Spinal cord (tissue), 10 donors: ENCODE results near the gene ADGRV1. TPM values are rescaled to one million over a fixed set of nuclear protein-coding genes. Genes with fewer than 3 reads are reported as not detected.
"Not testable (repeated sequence)": the region's sequence is repeated elsewhere in the genome, so short reads cannot be mapped to it uniquely, and the experiment has no call there.

Experiments
- DNase-seq, 6 donors: peaks; one replicate each; pipeline versions ENCODE4 v3.0.0 to v3.0.0-alpha.2; 2013 to 2015; ENCODE audit warnings: low spot score in 6 of 6, low read depth in 4 of 6
- H3K27ac ChIP-seq: one replicate; pipeline ENCODE4 v1.5.1; 2013; ENCODE audit warnings: low read depth, low read length, control low read depth
- H3K27me3 ChIP-seq: one replicate; pipeline ENCODE4 v1.6.1; 2013; ENCODE audit warnings: low read length; ENCODE audit not compliant: control insufficient read depth, insufficient read depth
- H3K36me3 ChIP-seq: one replicate; pipeline ENCODE4 v1.6.1; 2013; ENCODE audit warnings: low read length; ENCODE audit not compliant: control insufficient read depth, insufficient read depth
- H3K4me1 ChIP-seq: one replicate; pipeline ENCODE4 v1.6.1; 2013; ENCODE audit warnings: low read length; ENCODE audit not compliant: control insufficient read depth, insufficient read depth
- H3K4me3 ChIP-seq: one replicate; pipeline ENCODE4 v1.5.1; 2013; ENCODE audit warnings: low read depth, low read length, control low read depth
- H3K9me3 ChIP-seq: one replicate; pipeline ENCODE4 v1.6.1; 2013; ENCODE audit warnings: low read length; ENCODE audit not compliant: control insufficient read depth, insufficient read depth
- WGBS: methylation state at CpG from one replicate; pipeline ENCODE4 v1.1.5; 2013; ENCODE audit warnings: missing lambda C conversion rate; ENCODE audit not compliant: insufficient coverage; 5-methylcytosine and 5-hydroxymethylcytosine counted together
- polyA plus RNA-seq, 2 donors: library from polyadenylated mRNA; unstranded; fragments of 120-200 nt; gene quantifications; one replicate each; pipeline ENCODE4 v1.2.1, GENCODE V29; 2013; ENCODE audit not compliant: insufficient read length in 2 of 2
- total RNA-seq, 2 donors: library from RNA; depleted of rRNA in 1 of 2; stranded (reverse); fragments of 120-200 nt in 1 of 2; fragments of >200 nt in 1 of 2; gene quantifications; one replicate each; pipeline versions ENCODE4 v1.2.3 to v1.2.4, GENCODE V29; 2013 to 2014
- donor health status: healthy.

The ADGRV1 gene
- total and polyA plus RNA-seq, 4 donors = 72.0 to 180 (median 108) TPM

- no peaks in the 10 kb centered on the region for H3K4me1 ChIP-seq
- no peak for DNase-seq
- H3K36me3 ChIP-seq = no peaks in the 10 kb centered on the region
- no peaks in the 10 kb centered on the region for H3K9me3 ChIP-seq
- WGBS = 92% methylated on average over 4 of the region's 7 CpGs
- no peak overlapping the region for H3K4me3 ChIP-seq
- no peaks in the 10 kb centered on the region for H3K27me3 ChIP-seq
- H3K27ac ChIP-seq = no peak overlapping the region
Observed at GRCh38 chr5:90585337-90585986, 26.9 kb downstream of the ADGRV1 start.

- no peak for DNase-seq
- no peaks in the 10 kb centered on the region for H3K4me1 ChIP-seq
- H3K36me3 ChIP-seq = no peaks in the 10 kb centered on the region
- H3K27ac ChIP-seq = no peak overlapping the region
- WGBS = 80% methylated on average over 1 of the region's 2 CpGs
- no peaks in the 10 kb centered on the region for H3K27me3 ChIP-seq
- no peaks in the 10 kb centered on the region for H3K9me3 ChIP-seq
- H3K4me3 ChIP-seq = no peak overlapping the region
Observed at GRCh38 chr5:90586469-90586868, 27.9 kb downstream of the ADGRV1 start.

GRCh38 chr5:90590170-90590569 lies 31.6 kb downstream of the ADGRV1 start:
- WGBS = no CpG with 5 or more reads among the region's 3 CpGs
- no peaks in the 10 kb centered on the region for H3K36me3 ChIP-seq
- no peaks in the 10 kb centered on the region for H3K9me3 ChIP-seq
- H3K4me3 ChIP-seq = no peak overlapping the region
- no peak for DNase-seq
- H3K27ac ChIP-seq = no peak overlapping the region
- no peaks in the 10 kb centered on the region for H3K27me3 ChIP-seq
- no peaks in the 10 kb centered on the region for H3K4me1 ChIP-seq

- DNase-seq, H3K4me1 ChIP-seq, H3K27me3 ChIP-seq, H3K36me3 ChIP-seq, H3K27ac ChIP-seq, H3K4me3 ChIP-seq, H3K9me3 ChIP-seq: not testable (repeated sequence)
- WGBS = 92% methylated on average over 2 of the region's 6 CpGs
Observed at GRCh38 chr5:90593083-90593482, 34.5 kb downstream of the ADGRV1 start.

- H3K36me3 ChIP-seq = not testable (repeated sequence)
Observed at GRCh38 chr5:90595766-90596165, 37.2 kb downstream of the ADGRV1 start.

GRCh38 chr5:90598293-90598692 lies 39.7 kb downstream of the ADGRV1 start:
- DNase-seq = peak; percentile 63 to 95 (median 78)
- Histone ChIP-seq H3K4me1 (no peaks in the 10 kb centered on the region), H3K36me3 (no peaks in the 10 kb centered on the region), H3K27me3 (no peaks in the 10 kb centered on the region), H3K4me3 (no peak overlapping the region), H3K27ac (peak overlapping the region; percentile 70), H3K9me3 (no peaks in the 10 kb centered on the region)
- WGBS = 42% methylated on average over 7 of the region's 7 CpGs

More at GRCh38 chr5:90595766-90596165, 37.2 kb downstream of the ADGRV1 start:
- not testable (repeated sequence) for H3K4me3 ChIP-seq, H3K27ac ChIP-seq, H3K9me3 ChIP-seq, H3K27me3 ChIP-seq, DNase-seq, H3K4me1 ChIP-seq
- WGBS = 96% methylated on average over 11 of the region's 34 CpGs

- H3K36me3 ChIP-seq, DNase-seq, H3K4me3 ChIP-seq, H3K27ac ChIP-seq, H3K4me1 ChIP-seq, H3K27me3 ChIP-seq, H3K9me3 ChIP-seq: not testable (repeated sequence)
- WGBS = 86% methylated on average over 2 of the region's 3 CpGs
Observed at GRCh38 chr5:90600307-90600706, 41.7 kb downstream of the ADGRV1 start.

- WGBS = no CpG with 5 or more reads among the region's 2 CpGs
- no peaks in the 10 kb centered on the region for H3K36me3 ChIP-seq
Observed at GRCh38 chr5:90601468-90601867, 42.9 kb downstream of the ADGRV1 start.

GRCh38 chr5:90602681-90603080 lies 44.1 kb downstream of the ADGRV1 start:
- H3K4me3 ChIP-seq = no peak overlapping the region
- WGBS = 86% methylated on average over 1 of the region's 1 CpG
- H3K27me3 ChIP-seq = no peaks in the 10 kb centered on the region
- DNase-seq = no peak
- H3K27ac ChIP-seq = no peak overlapping the region
- H3K4me1 ChIP-seq = no peaks in the 10 kb centered on the region
- no peaks in the 10 kb centered on the region for H3K9me3 ChIP-seq
- H3K36me3 ChIP-seq = no peaks in the 10 kb centered on the region

More at GRCh38 chr5:90601468-90601867, 42.9 kb downstream of the ADGRV1 start:
- no peak for DNase-seq
- Histone ChIP-seq H3K27me3 (no peaks in the 10 kb centered on the region), H3K27ac (no peak overlapping the region), H3K4me3 (no peak overlapping the region), H3K4me1 (no peaks in the 10 kb centered on the region), H3K9me3 (no peaks in the 10 kb centered on the region)

GRCh38 chr5:90606539-90606938 lies 47.9 kb downstream of the ADGRV1 start:
- Histone ChIP-seq H3K27me3 (no peaks in the 10 kb centered on the region), H3K27ac (no peak overlapping the region), H3K36me3 (no peaks in the 10 kb centered on the region), H3K9me3 (no peaks in the 10 kb centered on the region), H3K4me1 (no peaks in the 10 kb centered on the region), H3K4me3 (no peak overlapping the region)
- DNase-seq = no peak
- no CpG with 5 or more reads among the region's 2 CpGs for WGBS
